ENCODE measurements around the gene FFAR3.

DNA sequence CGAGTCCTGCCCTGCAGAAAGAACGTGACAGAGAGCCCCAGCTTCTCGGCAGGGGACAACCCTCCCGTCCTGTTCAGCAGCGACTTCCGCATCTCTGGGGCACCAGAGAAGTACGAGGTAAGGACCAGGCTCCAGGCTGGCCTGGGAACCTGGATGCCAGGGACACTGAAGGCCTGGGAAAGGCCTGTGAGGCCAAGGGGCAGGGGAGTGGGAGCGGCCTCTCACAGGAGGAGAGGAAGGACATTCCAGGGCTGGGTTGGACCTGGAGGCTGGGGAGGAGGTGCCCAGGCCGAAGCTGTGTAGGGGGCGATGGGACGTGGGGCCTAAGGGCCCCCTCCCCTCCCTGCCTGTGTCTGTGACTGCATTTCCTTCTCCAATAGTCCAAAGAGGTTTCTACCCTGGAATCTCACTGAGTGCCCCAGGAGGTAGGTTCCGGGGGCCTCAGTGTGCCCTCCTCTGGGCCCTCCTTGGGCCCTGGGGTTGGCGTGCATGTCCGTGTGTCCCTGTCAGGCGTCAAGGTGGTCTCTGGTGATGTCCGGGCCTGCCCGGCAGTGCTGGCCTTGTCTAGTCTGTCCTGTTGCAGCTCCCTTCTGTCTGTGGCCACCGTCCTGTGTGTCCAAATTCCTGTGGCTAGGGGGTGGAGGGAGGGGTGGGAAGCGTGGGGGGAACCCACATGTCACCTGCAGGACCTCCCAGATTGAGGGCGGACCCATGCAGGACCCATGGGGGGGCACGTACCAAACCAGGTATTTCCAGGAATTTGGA lies 46.2 kb upstream of the FFAR3 start:
- TF ChIP-seq PRDM1 (tag by site-specific recombination; IDR thresholded peaks at IDR 0.05): no peak
- TF ChIP-seq, protein P1, sequence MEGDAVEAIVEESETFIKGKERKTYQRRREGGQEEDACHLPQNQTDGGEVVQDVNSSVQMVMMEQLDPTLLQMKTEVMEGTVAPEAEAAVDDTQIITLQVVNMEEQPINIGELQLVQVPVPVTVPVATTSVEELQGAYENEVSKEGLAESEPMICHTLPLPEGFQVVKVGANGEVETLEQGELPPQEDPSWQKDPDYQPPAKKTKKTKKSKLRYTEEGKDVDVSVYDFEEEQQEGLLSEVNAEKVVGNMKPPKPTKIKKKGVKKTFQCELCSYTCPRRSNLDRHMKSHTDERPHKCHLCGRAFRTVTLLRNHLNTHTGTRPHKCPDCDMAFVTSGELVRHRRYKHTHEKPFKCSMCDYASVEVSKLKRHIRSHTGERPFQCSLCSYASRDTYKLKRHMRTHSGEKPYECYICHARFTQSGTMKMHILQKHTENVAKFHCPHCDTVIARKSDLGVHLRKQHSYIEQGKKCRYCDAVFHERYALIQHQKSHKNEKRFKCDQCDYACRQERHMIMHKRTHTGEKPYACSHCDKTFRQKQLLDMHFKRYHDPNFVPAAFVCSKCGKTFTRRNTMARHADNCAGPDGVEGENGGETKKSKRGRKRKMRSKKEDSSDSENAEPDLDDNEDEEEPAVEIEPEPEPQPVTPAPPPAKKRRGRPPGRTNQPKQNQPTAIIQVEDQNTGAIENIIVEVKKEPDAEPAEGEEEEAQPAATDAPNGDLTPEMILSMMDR (tag by site-specific recombination; IDR thresholded peaks at IDR 0.05): no peak
- no peak for TF ChIP-seq ZNF433 (tag by site-specific recombination; IDR thresholded peaks at IDR 0.05; ENCODE audit: low read depth)
- no peak for TF ChIP-seq KLF10 (tag by site-specific recombination; IDR thresholded peaks at IDR 0.05)
- TF ChIP-seq, protein P2, sequence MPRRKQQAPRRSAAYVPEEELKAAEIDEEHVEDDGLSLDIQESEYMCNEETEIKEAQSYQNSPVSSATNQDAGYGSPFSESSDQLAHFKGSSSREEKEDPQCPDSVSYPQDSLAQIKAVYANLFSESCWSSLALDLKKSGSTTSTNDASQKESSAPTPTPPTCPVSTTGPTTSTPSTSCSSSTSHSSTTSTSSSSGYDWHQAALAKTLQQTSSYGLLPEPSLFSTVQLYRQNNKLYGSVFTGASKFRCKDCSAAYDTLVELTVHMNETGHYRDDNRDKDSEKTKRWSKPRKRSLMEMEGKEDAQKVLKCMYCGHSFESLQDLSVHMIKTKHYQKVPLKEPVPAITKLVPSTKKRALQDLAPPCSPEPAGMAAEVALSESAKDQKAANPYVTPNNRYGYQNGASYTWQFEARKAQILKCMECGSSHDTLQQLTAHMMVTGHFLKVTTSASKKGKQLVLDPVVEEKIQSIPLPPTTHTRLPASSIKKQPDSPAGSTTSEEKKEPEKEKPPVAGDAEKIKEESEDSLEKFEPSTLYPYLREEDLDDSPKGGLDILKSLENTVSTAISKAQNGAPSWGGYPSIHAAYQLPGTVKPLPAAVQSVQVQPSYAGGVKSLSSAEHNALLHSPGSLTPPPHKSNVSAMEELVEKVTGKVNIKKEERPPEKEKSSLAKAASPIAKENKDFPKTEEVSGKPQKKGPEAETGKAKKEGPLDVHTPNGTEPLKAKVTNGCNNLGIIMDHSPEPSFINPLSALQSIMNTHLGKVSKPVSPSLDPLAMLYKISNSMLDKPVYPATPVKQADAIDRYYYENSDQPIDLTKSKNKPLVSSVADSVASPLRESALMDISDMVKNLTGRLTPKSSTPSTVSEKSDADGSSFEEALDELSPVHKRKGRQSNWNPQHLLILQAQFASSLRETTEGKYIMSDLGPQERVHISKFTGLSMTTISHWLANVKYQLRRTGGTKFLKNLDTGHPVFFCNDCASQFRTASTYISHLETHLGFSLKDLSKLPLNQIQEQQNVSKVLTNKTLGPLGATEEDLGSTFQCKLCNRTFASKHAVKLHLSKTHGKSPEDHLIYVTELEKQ (tag by site-specific recombination; IDR thresholded peaks at IDR 0.05; ENCODE audit: borderline replicate concordance): no peak

All from HEK293 (cell line).